Parathyroid adenoma (tissue), 2 donors: ENCODE data around the gene ZNF181.
"Not testable (repeated sequence)": the region's sequence is repeated elsewhere in the genome, so short reads cannot be mapped to it uniquely, and the experiment has no call there.

Experiments used
- H2AFZ ChIP-seq: fragments of 300-600 bp; sonication (generic); one replicate; pipeline ENCODE4 v1.7.0; 2017; ENCODE audit warnings: antibody characterized with exemption, mild to moderate bottlenecking
- H3K27ac ChIP-seq: fragments of 300-600 bp; sonication (generic); one replicate; pipeline ENCODE4 v1.7.0; 2017
- H3K27me3 ChIP-seq: fragments of 300-600 bp; sonication (generic); one replicate; pipeline ENCODE4 v1.7.0; 2017; ENCODE audit warnings: low read length; ENCODE audit not compliant: control insufficient read depth, insufficient read depth
- H3K36me3 ChIP-seq: fragments of 300-600 bp; sonication (generic); one replicate; pipeline ENCODE4 v1.7.0; 2017; ENCODE audit warnings: low read length; ENCODE audit not compliant: control insufficient read depth, insufficient read depth
- H3K4me1 ChIP-seq: fragments of 300-600 bp; sonication (generic); one replicate; pipeline ENCODE4 v1.7.0; 2017; ENCODE audit warnings: control low read depth
- H3K4me2 ChIP-seq: fragments of 300-600 bp; sonication (generic); one replicate; pipeline ENCODE4 v1.7.0; 2017; ENCODE audit warnings: low read length
- H3K4me3 ChIP-seq: fragments of 300-600 bp; sonication (generic); one replicate; pipeline ENCODE4 v1.7.0; 2017; ENCODE audit warnings: low read depth, low read length
- H3K79me2 ChIP-seq: fragments of 300-600 bp; sonication (generic); one replicate; pipeline ENCODE4 v1.7.0; 2017; ENCODE audit warnings: control low read depth
- H3K9ac ChIP-seq: fragments of 300-600 bp; sonication (generic); one replicate; pipeline ENCODE4 v1.7.0; 2017; ENCODE audit warnings: mild to moderate bottlenecking
- H3K9me3 ChIP-seq: fragments of 300-600 bp; sonication (generic); one replicate; pipeline ENCODE4 v1.7.0; 2017; ENCODE audit warnings: low read length; ENCODE audit not compliant: control insufficient read depth
- TF ChIP-seq, protein P1 (sequence below): fragments of 300-600 bp; sonication (generic); IDR thresholded peaks from one replicate; pipeline ENCODE4 v1.7.0; 2017; ENCODE audit warnings: antibody characterized with exemption, mild to moderate bottlenecking
- donor health status: primary hyperparathyroidism.

ZNF181 gene

DNA sequence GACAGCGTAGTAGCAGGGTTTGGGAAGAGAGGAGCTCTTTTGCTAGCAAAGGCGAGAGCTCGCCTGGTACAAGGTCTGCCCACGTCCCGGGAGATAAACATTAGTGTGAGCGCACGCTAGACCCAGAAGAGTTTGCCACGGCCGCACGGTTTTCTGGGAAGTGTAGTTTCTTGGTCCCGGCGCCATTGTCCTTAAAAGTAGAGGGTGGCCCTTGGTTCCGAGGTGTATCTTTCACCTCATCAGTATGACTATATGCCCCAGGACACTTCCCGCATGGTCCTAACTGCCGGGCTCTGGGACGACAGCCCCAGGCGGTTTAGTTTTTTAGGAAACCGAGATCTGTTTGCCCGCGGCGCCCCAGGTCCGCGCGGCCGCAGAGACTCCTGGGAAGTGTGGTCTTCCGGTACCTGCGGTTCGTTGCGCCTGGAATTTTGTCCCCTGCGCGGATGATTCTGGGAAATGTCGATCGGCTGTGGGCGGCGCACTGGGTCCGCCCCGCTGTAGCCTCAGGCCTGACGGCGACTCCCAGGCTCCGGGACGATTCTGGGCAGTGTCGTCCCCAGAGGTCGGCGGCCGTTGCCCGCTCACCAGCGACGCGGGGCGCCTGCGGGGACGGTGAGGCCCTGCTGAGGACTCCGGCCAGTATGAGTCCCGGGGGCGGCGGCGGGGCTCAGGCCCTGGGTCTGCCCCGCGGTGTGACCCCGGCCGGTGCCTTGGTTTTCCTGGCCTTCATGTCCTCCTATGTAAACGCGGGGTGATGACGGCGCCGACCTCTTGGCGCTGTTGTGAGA is at the start of gene ZNF181:
Gene ZNF181, plus strand, starts transcription at position 498 of the 791 bp plus-strand sequence. CDS start 795 bp downstream, outside the sequence.
- peaks cover 2% of the 10 kb centered on the region for H3K79me2 ChIP-seq
- H3K9me3 ChIP-seq, result no peaks in the 10 kb centered on the region
- no peaks in the 10 kb centered on the region for H3K27me3 ChIP-seq
- H3K4me2 ChIP-seq, result peak within 1 kb of the TSS; percentile 89
- H3K9ac ChIP-seq, result peak within 1 kb of the TSS; percentile 70
- peaks cover 5% of the 10 kb centered on the region for H3K36me3 ChIP-seq
- peaks cover 7% of the 10 kb centered on the region for H3K4me1 ChIP-seq
- peak within 1 kb of the TSS; percentile 90 for H2AFZ ChIP-seq
- peak within 1 kb of the TSS; percentile 87 for H3K4me3 ChIP-seq
- peak within 1 kb of the TSS; percentile 89 for H3K27ac ChIP-seq
- TF ChIP-seq, protein P1, sequence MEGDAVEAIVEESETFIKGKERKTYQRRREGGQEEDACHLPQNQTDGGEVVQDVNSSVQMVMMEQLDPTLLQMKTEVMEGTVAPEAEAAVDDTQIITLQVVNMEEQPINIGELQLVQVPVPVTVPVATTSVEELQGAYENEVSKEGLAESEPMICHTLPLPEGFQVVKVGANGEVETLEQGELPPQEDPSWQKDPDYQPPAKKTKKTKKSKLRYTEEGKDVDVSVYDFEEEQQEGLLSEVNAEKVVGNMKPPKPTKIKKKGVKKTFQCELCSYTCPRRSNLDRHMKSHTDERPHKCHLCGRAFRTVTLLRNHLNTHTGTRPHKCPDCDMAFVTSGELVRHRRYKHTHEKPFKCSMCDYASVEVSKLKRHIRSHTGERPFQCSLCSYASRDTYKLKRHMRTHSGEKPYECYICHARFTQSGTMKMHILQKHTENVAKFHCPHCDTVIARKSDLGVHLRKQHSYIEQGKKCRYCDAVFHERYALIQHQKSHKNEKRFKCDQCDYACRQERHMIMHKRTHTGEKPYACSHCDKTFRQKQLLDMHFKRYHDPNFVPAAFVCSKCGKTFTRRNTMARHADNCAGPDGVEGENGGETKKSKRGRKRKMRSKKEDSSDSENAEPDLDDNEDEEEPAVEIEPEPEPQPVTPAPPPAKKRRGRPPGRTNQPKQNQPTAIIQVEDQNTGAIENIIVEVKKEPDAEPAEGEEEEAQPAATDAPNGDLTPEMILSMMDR, result no peak

DNA sequence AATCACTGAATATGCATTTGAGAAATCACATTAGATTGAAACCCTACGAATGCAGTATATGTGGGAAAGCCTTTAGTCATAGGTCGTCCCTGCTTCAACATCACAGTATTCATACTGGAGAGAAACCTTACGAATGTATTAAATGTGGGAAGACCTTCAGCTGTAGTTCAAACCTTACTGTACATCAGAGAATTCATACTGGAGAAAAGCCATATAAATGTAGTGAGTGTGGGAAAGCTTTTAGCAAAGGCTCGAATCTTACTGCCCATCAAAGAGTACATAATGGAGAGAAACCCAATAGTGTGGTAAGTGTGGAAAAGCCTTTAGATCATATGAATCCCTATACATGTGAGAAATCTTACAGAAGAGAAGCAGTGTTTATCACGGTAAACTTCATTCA is 48.8 kb upstream of the ZNF181 start:
- H3K27ac ChIP-seq, H3K4me3 ChIP-seq, H3K9ac ChIP-seq, H2AFZ ChIP-seq, H3K36me3 ChIP-seq, H3K79me2 ChIP-seq, H3K4me2 ChIP-seq, H3K4me1 ChIP-seq, H3K27me3 ChIP-seq: not testable (repeated sequence)
- H3K9me3 ChIP-seq, result peaks cover 12% of the 10 kb centered on the region

DNA sequence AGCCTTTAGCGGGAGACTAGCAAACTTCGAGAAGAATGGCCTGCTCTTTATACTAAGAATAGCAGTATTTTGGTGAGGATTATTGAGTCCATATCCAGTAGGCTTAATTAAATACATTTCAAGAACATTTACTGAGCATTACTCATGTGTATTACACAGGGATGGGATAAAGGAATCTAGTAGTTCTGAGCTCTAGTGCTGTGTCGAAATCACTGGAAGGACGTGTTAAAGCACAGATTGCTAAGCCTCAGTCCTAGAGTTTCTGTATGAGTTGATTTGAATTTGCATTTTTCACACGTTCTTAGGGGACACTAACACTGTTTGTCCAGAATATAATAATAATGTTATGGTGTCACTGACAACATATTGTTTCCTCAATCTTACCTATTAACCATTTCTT is 47.6 kb upstream of the ZNF181 start:
- Histone ChIP-seq H3K4me3 (no peak overlapping the region), H3K9ac (no peak overlapping the region), H3K27me3 (no peaks in the 10 kb centered on the region), H3K4me1 (no peaks in the 10 kb centered on the region), H3K79me2 (no peaks in the 10 kb centered on the region), H3K4me2 (no peak overlapping the region), H3K36me3 (peaks cover 9% of the 10 kb centered on the region), H3K27ac (no peak overlapping the region), H2AFZ (no peak overlapping the region), H3K9me3 (peaks cover 12% of the 10 kb centered on the region)
- TF ChIP-seq, protein P1, result no peak

DNA sequence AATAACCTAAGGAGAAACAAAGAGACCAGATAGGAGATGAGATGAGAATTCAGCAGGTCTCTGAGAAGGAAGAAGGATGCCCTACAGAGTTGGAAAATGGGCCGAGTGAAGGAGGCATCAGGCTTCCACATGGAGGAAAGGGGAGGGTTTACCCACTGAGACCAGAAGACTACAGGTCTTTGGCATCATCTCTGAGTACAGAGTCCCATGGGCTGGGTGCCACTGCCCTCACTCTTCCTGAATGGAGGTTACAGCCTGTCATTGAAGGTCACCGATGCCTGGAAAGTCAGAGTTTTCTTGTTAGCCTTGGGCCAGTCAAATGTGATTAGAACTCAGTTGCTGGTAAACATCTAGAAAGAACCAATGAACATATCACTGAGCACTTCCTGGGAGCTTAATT is 46.7 kb upstream of the ZNF181 start:
- peaks cover 12% of the 10 kb centered on the region for H3K9me3 ChIP-seq
- H3K9ac ChIP-seq, result no peak overlapping the region
- H3K27me3 ChIP-seq, result no peaks in the 10 kb centered on the region
- H3K27ac ChIP-seq, result no peak overlapping the region
- H2AFZ ChIP-seq, result no peak overlapping the region
- H3K4me2 ChIP-seq, result no peak overlapping the region
- peaks cover 9% of the 10 kb centered on the region for H3K36me3 ChIP-seq
- no peak overlapping the region for H3K4me3 ChIP-seq
- no peaks in the 10 kb centered on the region for H3K79me2 ChIP-seq
- TF ChIP-seq, protein P1, result no peak
- H3K4me1 ChIP-seq, result no peaks in the 10 kb centered on the region

DNA sequence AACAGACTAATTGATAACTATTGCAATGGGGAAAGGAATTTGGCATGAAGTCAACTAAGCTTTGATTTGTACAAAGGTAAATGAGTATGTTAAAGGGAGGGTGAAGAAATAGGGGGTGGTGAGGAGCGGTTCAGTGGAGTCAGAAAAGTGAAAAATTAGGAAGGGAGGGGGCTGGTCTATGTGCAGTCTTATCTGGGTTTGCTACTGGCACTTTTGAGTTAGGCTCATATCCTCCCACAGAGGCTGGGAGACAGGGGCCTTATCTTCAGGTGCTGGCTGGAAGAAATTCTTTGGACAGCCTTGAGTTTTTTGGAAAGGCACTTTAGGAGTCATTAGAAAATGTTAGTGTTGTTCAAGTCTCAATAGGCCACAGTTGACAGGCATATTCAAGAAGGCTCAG is 45.5 kb upstream of the ZNF181 start:
- Histone ChIP-seq H3K4me3 (no peak overlapping the region), H3K27ac (no peak overlapping the region), H3K4me1 (no peaks in the 10 kb centered on the region), H3K36me3 (peaks cover 7% of the 10 kb centered on the region), H3K9me3 (peaks cover 12% of the 10 kb centered on the region), H3K27me3 (no peaks in the 10 kb centered on the region), H2AFZ (no peak overlapping the region), H3K4me2 (no peak overlapping the region), H3K9ac (no peak overlapping the region), H3K79me2 (no peaks in the 10 kb centered on the region)
- TF ChIP-seq, protein P1, result no peak
